ENCODE results near the gene BDNF.

BDNF gene

DNA sequence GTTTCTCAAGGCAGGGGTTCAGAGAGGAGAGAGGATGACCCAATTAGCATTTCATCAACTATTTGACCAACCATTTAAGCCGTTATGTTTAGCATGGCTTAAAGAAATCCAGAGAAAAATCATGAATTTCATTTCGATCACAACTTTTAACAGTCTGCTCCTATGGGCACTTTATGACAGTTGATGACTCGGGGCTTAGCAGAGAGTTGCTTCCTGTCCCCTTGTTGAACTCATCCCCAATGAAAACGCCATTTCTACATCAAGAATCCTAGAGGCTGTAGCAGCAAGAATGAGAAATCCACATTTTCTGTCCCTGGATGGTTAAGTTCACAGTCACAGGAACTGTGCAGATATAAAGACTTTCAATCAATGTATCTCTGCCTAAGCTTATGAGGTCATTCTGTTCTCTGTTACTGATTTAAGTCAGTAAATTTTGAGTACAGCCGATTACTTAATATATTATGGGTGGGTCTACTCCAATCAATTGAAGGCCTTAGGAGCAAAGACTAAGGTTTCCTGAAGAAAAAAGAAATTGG, 81.1 kb downstream of the BDNF start:
- Histone ChIP-seq H3K27ac (ENCODE audit: insufficient read depth, low read length, poor library complexity, severe bottlenecking) (no peak overlapping the region), H3K36me3 (ENCODE audit: control insufficient read depth, insufficient read depth, low read length) (no peaks in the 10 kb centered on the region), H3K27me3 (replicated peaks; ENCODE audit: control insufficient read depth, insufficient read depth, low read length, poor library complexity, severe bottlenecking) (no peaks in the 10 kb centered on the region), H3K4me3 (ENCODE audit: insufficient read depth, low read depth, low read length, poor library complexity, severe bottlenecking) (no peak overlapping the region), H3K4me1 (ENCODE audit: control insufficient read depth, insufficient read depth, low read length, poor library complexity, severe bottlenecking) (no peaks in the 10 kb centered on the region), H3K9me3 (ENCODE audit: control insufficient read depth, low read length) (no peaks in the 10 kb centered on the region)
- no peak for DNase-seq

DNA sequence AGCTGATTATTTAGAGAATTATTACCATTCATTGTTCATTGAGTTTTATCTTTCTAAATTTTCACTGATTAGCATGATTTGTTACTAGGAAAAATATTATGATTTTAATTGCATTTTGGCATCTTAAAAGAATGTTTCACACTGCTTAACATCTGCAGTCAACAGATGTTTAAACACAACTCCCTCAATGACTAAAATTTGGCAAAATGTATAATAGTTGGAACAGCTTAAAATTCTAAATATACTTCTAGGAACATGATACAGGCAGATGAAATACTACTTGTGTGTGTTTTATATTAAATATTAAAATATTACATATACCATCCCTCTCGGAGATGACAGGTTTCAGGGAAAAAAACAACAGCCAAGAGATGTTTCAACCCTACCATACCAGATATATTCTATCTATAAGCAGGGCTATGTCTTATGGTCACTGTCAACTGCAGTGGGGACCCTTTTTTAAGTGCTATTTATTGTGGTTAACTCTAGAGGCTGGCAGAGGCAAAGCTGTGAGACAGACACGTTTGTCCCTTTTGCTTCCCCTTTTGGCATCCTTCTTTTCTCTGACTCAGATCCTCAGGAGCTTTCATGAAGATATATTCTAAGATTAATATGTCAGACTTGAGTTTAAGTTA, 81.9 kb downstream of the BDNF start:
- no peaks in the 10 kb centered on the region for H3K4me1 ChIP-seq (ENCODE audit: control insufficient read depth, insufficient read depth, low read length, poor library complexity, severe bottlenecking)
- no peak overlapping the region for H3K4me3 ChIP-seq (ENCODE audit: insufficient read depth, low read depth, low read length, poor library complexity, severe bottlenecking)
- no peaks in the 10 kb centered on the region for H3K27me3 ChIP-seq (replicated peaks; ENCODE audit: control insufficient read depth, insufficient read depth, low read length, poor library complexity, severe bottlenecking)
- H3K27ac ChIP-seq (ENCODE audit: insufficient read depth, low read length, poor library complexity, severe bottlenecking), result no peak overlapping the region
- H3K9me3 ChIP-seq (ENCODE audit: control insufficient read depth, low read length), result no peaks in the 10 kb centered on the region
- no peaks in the 10 kb centered on the region for H3K36me3 ChIP-seq (ENCODE audit: control insufficient read depth, insufficient read depth, low read length)
- no peak for DNase-seq

DNA sequence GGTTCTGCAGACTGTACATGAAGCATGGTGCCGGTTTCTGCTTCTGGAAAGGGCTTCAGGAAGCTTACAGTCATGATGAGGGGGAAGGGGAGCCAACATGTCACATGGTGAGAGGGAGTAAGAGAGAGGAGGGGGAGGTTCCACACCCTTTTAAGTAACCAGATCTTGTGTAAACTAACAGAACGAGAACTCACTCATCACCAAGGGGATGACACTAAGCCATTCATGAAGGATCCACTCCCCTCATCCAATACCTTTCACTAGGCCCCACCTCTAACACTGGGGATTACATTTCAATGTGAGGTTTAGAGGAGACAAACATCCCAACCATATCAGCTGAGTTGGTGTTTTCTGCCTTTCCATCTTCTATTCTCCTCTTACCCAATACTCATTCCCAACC, 83.5 kb downstream of the BDNF start:
- Histone ChIP-seq H3K27ac (ENCODE audit: insufficient read depth, low read length, poor library complexity, severe bottlenecking) (no peak overlapping the region), H3K27me3 (replicated peaks; ENCODE audit: control insufficient read depth, insufficient read depth, low read length, poor library complexity, severe bottlenecking) (no peaks in the 10 kb centered on the region), H3K4me3 (ENCODE audit: insufficient read depth, low read depth, low read length, poor library complexity, severe bottlenecking) (no peak overlapping the region), H3K4me1 (ENCODE audit: control insufficient read depth, insufficient read depth, low read length, poor library complexity, severe bottlenecking) (no peaks in the 10 kb centered on the region), H3K9me3 (ENCODE audit: control insufficient read depth, low read length) (no peaks in the 10 kb centered on the region), H3K36me3 (ENCODE audit: control insufficient read depth, insufficient read depth, low read length) (no peaks in the 10 kb centered on the region)
- DNase-seq, result no peak

DNA sequence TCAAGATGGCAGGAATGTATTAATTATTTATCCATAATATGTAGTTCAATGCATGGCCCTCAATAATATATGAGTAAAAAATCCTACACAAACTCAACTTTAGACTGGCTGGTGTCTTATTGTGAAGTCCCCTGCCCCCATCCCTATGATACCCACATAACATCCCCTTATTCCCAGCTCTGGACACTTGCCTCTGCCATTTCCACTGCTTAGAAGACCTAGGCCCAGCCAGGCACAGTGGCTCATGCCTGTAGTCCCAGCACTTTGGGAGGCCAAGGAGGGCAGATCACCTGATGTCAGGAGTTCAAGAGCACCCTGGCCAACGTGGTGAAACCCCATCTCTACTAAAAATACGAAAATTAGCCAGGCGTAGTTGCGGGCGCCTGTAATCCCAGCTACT, 84.4 kb downstream of the BDNF start:
- H3K9me3 ChIP-seq (ENCODE audit: control insufficient read depth, low read length), result no peaks in the 10 kb centered on the region
- H3K27ac ChIP-seq (ENCODE audit: insufficient read depth, low read length, poor library complexity, severe bottlenecking), result no peak overlapping the region
- DNase-seq, result no peak
- H3K4me1 ChIP-seq (ENCODE audit: control insufficient read depth, insufficient read depth, low read length, poor library complexity, severe bottlenecking), result no peaks in the 10 kb centered on the region
- H3K36me3 ChIP-seq (ENCODE audit: control insufficient read depth, insufficient read depth, low read length), result no peaks in the 10 kb centered on the region
- H3K27me3 ChIP-seq (replicated peaks; ENCODE audit: control insufficient read depth, insufficient read depth, low read length, poor library complexity, severe bottlenecking), result no peaks in the 10 kb centered on the region
- no peak overlapping the region for H3K4me3 ChIP-seq (ENCODE audit: insufficient read depth, low read depth, low read length, poor library complexity, severe bottlenecking)

DNA sequence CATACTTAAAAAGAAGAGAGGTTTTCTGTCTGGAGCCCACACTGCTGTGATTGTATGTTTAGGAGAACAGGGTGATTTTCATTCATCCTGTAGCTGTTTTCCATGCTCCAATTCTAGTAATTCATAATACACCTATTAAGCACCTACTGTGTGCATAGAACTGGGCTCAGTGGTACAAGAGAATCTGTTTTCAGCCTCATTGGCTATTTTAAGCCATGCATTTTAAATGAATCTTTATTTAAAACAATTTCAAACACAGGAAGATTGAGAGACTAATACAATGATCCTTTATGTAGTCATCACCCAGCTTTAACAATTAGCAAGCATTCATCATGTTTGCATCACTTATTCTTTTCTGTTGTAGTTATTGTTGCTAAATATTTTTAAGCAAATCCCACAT, 86.2 kb downstream of the BDNF start:
- Histone ChIP-seq H3K4me1 (ENCODE audit: control insufficient read depth, insufficient read depth, low read length, poor library complexity, severe bottlenecking) (no peaks in the 10 kb centered on the region), H3K4me3 (ENCODE audit: insufficient read depth, low read depth, low read length, poor library complexity, severe bottlenecking) (no peak overlapping the region), H3K27me3 (replicated peaks; ENCODE audit: control insufficient read depth, insufficient read depth, low read length, poor library complexity, severe bottlenecking) (no peaks in the 10 kb centered on the region), H3K27ac (ENCODE audit: insufficient read depth, low read length, poor library complexity, severe bottlenecking) (no peak overlapping the region), H3K9me3 (ENCODE audit: control insufficient read depth, low read length) (no peaks in the 10 kb centered on the region), H3K36me3 (ENCODE audit: control insufficient read depth, insufficient read depth, low read length) (no peaks in the 10 kb centered on the region)
- no peak for DNase-seq

DNA sequence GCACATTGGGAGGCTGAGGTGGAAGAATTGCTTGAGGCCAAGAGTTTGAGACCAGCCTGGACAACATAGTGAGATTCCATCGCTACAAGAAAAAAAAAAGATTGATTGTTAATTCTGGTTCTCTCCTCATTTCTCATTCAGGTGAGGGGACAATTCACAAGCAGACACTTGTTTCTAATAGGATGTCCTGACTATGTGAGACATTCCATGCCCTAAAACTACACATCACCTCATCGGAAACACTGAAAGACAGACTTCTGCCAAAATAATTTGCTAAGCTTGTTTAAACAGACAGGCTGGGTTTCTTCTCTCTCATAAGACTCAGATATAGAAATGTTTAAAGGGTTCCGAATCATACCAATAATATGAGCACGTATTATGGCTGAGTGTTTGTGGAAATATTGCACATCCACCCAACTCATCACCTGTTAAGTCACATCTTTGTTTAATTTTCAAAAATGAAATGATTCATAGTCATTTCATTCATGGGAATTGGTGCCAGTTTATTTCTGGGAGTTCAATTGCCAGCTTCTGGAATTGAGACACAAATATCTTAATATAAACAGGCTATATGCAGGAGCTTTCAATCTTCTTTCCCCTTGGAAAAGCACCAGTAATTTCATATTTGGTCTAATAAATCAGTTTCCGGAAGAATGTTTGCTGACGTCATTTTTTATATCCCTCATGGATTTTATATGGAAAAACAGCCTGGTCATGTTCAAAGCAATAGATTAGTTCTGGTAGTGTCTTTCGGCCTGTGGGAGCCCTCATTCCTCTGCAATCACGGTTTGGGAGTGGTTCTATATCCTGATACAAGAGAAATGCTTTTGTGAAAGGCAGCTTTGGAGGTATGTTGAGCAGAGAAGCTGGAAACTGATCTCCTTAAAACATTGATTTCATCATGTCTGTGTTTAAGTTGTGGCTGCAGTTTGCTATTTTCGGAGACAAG, 87.0 kb downstream of the BDNF start:
- H3K27ac ChIP-seq (ENCODE audit: insufficient read depth, low read length, poor library complexity, severe bottlenecking), result no peak overlapping the region
- no peak overlapping the region for H3K4me3 ChIP-seq (ENCODE audit: insufficient read depth, low read depth, low read length, poor library complexity, severe bottlenecking)
- H3K27me3 ChIP-seq (replicated peaks; ENCODE audit: control insufficient read depth, insufficient read depth, low read length, poor library complexity, severe bottlenecking), result no peaks in the 10 kb centered on the region
- H3K36me3 ChIP-seq (ENCODE audit: control insufficient read depth, insufficient read depth, low read length), result no peaks in the 10 kb centered on the region
- H3K4me1 ChIP-seq (ENCODE audit: control insufficient read depth, insufficient read depth, low read length, poor library complexity, severe bottlenecking), result no peaks in the 10 kb centered on the region
- H3K9me3 ChIP-seq (ENCODE audit: control insufficient read depth, low read length), result no peaks in the 10 kb centered on the region
- no peak for DNase-seq

DNA sequence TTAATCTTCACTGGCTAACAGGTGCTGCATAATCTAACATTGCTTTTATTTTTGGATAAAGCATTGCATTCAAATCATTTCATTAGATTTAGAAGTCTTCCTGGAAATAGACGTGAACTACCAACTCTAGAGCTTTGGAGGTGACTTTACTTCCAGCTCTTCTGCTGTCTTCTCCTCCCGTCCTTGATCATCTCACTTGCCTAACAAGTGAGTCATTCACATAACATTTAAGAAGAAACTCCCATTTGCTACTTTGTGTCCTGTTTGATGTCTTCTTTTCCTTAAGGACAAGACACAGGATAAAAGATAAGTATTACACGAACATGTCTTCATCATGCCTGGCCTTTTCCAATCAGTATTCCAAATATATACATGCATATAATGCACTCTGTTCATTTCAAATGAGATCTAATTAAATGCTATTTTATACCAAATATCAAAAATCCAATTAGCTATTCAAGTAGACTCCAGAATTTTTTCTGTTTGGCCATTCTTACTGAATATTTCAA, 88.3 kb downstream of the BDNF start:
- no peaks in the 10 kb centered on the region for H3K9me3 ChIP-seq (ENCODE audit: control insufficient read depth, low read length)
- H3K4me3 ChIP-seq (ENCODE audit: insufficient read depth, low read depth, low read length, poor library complexity, severe bottlenecking), result no peak overlapping the region
- no peaks in the 10 kb centered on the region for H3K36me3 ChIP-seq (ENCODE audit: control insufficient read depth, insufficient read depth, low read length)
- H3K4me1 ChIP-seq (ENCODE audit: control insufficient read depth, insufficient read depth, low read length, poor library complexity, severe bottlenecking), result no peaks in the 10 kb centered on the region
- H3K27ac ChIP-seq (ENCODE audit: insufficient read depth, low read length, poor library complexity, severe bottlenecking), result no peak overlapping the region
- no peak for DNase-seq
- H3K27me3 ChIP-seq (replicated peaks; ENCODE audit: control insufficient read depth, insufficient read depth, low read length, poor library complexity, severe bottlenecking), result no peaks in the 10 kb centered on the region

DNA sequence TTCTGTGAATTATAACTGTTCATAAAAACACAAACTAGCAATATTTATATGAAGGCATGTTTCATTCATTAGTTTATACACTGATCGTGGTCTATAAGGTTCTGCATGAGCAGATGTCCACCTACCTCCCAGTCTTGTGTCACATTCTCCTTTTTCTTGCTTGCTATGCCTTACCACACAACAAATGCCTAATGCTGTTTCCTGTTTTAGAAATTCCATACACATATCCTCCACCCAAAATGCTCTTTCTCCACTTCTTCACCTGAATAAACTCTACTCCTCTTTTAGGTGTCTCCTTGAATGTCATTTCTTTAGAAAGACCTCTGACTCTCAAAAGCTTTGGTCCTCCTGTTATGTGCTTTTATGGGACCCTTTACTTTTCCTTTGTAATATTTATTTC, 88.9 kb downstream of the BDNF start:
- H3K4me3 ChIP-seq (ENCODE audit: insufficient read depth, low read depth, low read length, poor library complexity, severe bottlenecking), result no peak overlapping the region

DNA sequence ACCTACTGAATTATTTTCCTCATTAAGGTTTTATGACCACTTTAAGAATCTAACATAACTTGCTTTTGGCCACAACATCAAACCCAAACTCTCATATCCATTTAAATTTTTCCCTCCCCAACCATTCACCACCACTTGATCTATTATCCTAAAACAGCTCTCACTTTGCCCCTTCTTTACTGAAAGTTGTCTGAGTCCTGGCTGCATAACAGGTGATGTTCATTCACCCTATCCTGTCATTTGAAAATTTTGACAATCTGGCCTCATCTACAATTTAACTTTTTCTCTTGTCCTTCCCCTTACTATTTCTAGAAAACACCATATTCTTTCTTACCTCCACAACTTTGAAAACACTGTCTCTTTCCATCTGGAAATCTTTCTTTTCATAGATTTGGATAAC, 89.3 kb downstream of the BDNF start:
- H3K4me1 ChIP-seq (ENCODE audit: control insufficient read depth, insufficient read depth, low read length, poor library complexity, severe bottlenecking), result no peaks in the 10 kb centered on the region
- no peaks in the 10 kb centered on the region for H3K9me3 ChIP-seq (ENCODE audit: control insufficient read depth, low read length)
- no peak overlapping the region for H3K27ac ChIP-seq (ENCODE audit: insufficient read depth, low read length, poor library complexity, severe bottlenecking)
- H3K36me3 ChIP-seq (ENCODE audit: control insufficient read depth, insufficient read depth, low read length), result no peaks in the 10 kb centered on the region
- no peak overlapping the region for H3K4me3 ChIP-seq (ENCODE audit: insufficient read depth, low read depth, low read length, poor library complexity, severe bottlenecking)
- no peaks in the 10 kb centered on the region for H3K27me3 ChIP-seq (replicated peaks; ENCODE audit: control insufficient read depth, insufficient read depth, low read length, poor library complexity, severe bottlenecking)
- DNase-seq, result no peak

More for the DNA sequence above, 88.9 kb downstream of the BDNF start:
- Histone ChIP-seq H3K27ac (ENCODE audit: insufficient read depth, low read length, poor library complexity, severe bottlenecking) (no peak overlapping the region), H3K36me3 (ENCODE audit: control insufficient read depth, insufficient read depth, low read length) (no peaks in the 10 kb centered on the region), H3K4me1 (ENCODE audit: control insufficient read depth, insufficient read depth, low read length, poor library complexity, severe bottlenecking) (no peaks in the 10 kb centered on the region), H3K27me3 (replicated peaks; ENCODE audit: control insufficient read depth, insufficient read depth, low read length, poor library complexity, severe bottlenecking) (no peaks in the 10 kb centered on the region), H3K9me3 (ENCODE audit: control insufficient read depth, low read length) (no peaks in the 10 kb centered on the region)
- no peak for DNase-seq

DNA sequence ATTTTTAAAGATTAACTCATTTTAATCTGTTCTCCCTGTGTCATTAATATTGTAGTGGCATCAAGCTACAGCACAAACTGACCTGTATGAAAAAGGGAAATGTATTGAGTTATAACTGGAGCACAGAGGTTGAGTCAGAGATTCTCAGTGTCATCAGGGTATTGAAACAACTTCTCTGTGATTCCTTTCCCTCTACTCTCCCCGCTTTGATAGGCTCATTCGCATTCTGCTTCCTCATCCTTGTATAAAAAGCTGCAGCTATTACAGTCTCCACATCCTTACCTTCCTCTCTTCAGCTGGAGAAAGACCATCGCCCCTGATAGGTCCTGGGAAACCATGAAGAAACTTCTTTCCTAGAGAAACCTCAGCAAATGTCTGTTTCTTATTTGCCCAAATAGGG, 90.0 kb downstream of the BDNF start:
- Histone ChIP-seq H3K9me3 (ENCODE audit: control insufficient read depth, low read length) (no peaks in the 10 kb centered on the region), H3K4me1 (ENCODE audit: control insufficient read depth, insufficient read depth, low read length, poor library complexity, severe bottlenecking) (no peaks in the 10 kb centered on the region), H3K27me3 (replicated peaks; ENCODE audit: control insufficient read depth, insufficient read depth, low read length, poor library complexity, severe bottlenecking) (no peaks in the 10 kb centered on the region), H3K4me3 (ENCODE audit: insufficient read depth, low read depth, low read length, poor library complexity, severe bottlenecking) (no peak overlapping the region), H3K36me3 (ENCODE audit: control insufficient read depth, insufficient read depth, low read length) (no peaks in the 10 kb centered on the region), H3K27ac (ENCODE audit: insufficient read depth, low read length, poor library complexity, severe bottlenecking) (no peak overlapping the region)
- no peak for DNase-seq

All from effector memory CD4-positive, alpha-beta T cell (primary cell).